ENCODE results near the gene CAPN8.

The CAPN8 gene

GRCh38 chr1:223618680-223619079, 46.8 kb downstream of the CAPN8 start:
- Histone ChIP-seq H4K20me1 (ENCODE audit: insufficient read depth) (no peaks in the 10 kb centered on the region), H3K27me3 (ENCODE audit: insufficient read depth, low read depth) (no peaks in the 10 kb centered on the region), H3K79me2 (ENCODE audit: insufficient read depth, low read depth) (no peaks in the 10 kb centered on the region), H3K4me2 (no peak overlapping the region), H3K4me3 (IDR thresholded peaks at IDR 0.05; ENCODE audit: insufficient read depth, low read depth, low read length) (no peak overlapping the region), H2AFZ (ENCODE audit: low read depth) (no peak overlapping the region), H3K36me3 (ENCODE audit: insufficient read depth) (no peaks in the 10 kb centered on the region), H3K27ac (no peak overlapping the region), H3K9ac (no peak overlapping the region), H3K4me1 (ENCODE audit: low read depth, poor library complexity, severe bottlenecking) (no peaks in the 10 kb centered on the region)
- TF ChIP-seq CTCF (conservative IDR thresholded peaks at IDR 0.05; ENCODE audit: low read depth, low read length): no peak

- H3K9ac ChIP-seq: no peak overlapping the region
- H3K79me2 ChIP-seq (ENCODE audit: insufficient read depth, low read depth): no peaks in the 10 kb centered on the region
- no peaks in the 10 kb centered on the region for H3K27me3 ChIP-seq (ENCODE audit: insufficient read depth, low read depth)
- no peak overlapping the region for H3K27ac ChIP-seq
- no peaks in the 10 kb centered on the region for H4K20me1 ChIP-seq (ENCODE audit: insufficient read depth)
- no peak overlapping the region for H3K4me3 ChIP-seq (IDR thresholded peaks at IDR 0.05; ENCODE audit: insufficient read depth, low read depth, low read length)
- H3K4me1 ChIP-seq (ENCODE audit: low read depth, poor library complexity, severe bottlenecking): no peaks in the 10 kb centered on the region
- no peaks in the 10 kb centered on the region for H3K36me3 ChIP-seq (ENCODE audit: insufficient read depth)
- TF ChIP-seq CTCF (conservative IDR thresholded peaks at IDR 0.05; ENCODE audit: low read depth, low read length): no peak
- no peak overlapping the region for H3K4me2 ChIP-seq
- no peak overlapping the region for H2AFZ ChIP-seq (ENCODE audit: low read depth)
These were observed 48.0 kb downstream of the CAPN8 start for GRCh38 chr1:223617323-223618070.

- H3K4me2 ChIP-seq: no peak overlapping the region
- H3K9ac ChIP-seq: no peak overlapping the region
- no peak overlapping the region for H3K27ac ChIP-seq
- no peaks in the 10 kb centered on the region for H4K20me1 ChIP-seq (ENCODE audit: insufficient read depth)
- no peak for TF ChIP-seq CTCF (conservative IDR thresholded peaks at IDR 0.05; ENCODE audit: low read depth, low read length)
- no peaks in the 10 kb centered on the region for H3K79me2 ChIP-seq (ENCODE audit: insufficient read depth, low read depth)
- H2AFZ ChIP-seq (ENCODE audit: low read depth): no peak overlapping the region
- no peaks in the 10 kb centered on the region for H3K36me3 ChIP-seq (ENCODE audit: insufficient read depth)
- no peaks in the 10 kb centered on the region for H3K4me1 ChIP-seq (ENCODE audit: low read depth, poor library complexity, severe bottlenecking)
- no peaks in the 10 kb centered on the region for H3K27me3 ChIP-seq (ENCODE audit: insufficient read depth, low read depth)
- no peak overlapping the region for H3K4me3 ChIP-seq (IDR thresholded peaks at IDR 0.05; ENCODE audit: insufficient read depth, low read depth, low read length)
These were observed 48.9 kb downstream of the CAPN8 start for GRCh38 chr1:223616586-223616985.

GRCh38 chr1:223611936-223612335, 53.6 kb downstream of the CAPN8 start:
- Histone ChIP-seq H3K36me3 (ENCODE audit: insufficient read depth) (no peaks in the 10 kb centered on the region), H3K4me2 (no peak overlapping the region)

More at GRCh38 chr1:223611936-223612335, 53.6 kb downstream of the CAPN8 start:
- no peak for TF ChIP-seq CTCF (conservative IDR thresholded peaks at IDR 0.05; ENCODE audit: low read depth, low read length)
- Histone ChIP-seq H2AFZ (ENCODE audit: low read depth) (no peak overlapping the region), H4K20me1 (ENCODE audit: insufficient read depth) (no peaks in the 10 kb centered on the region), H3K9ac (no peak overlapping the region), H3K4me1 (ENCODE audit: low read depth, poor library complexity, severe bottlenecking) (no peaks in the 10 kb centered on the region), H3K27me3 (ENCODE audit: insufficient read depth, low read depth) (no peaks in the 10 kb centered on the region), H3K79me2 (ENCODE audit: insufficient read depth, low read depth) (no peaks in the 10 kb centered on the region), H3K27ac (no peak overlapping the region), H3K4me3 (IDR thresholded peaks at IDR 0.05; ENCODE audit: insufficient read depth, low read depth, low read length) (no peak overlapping the region)
